HEK293 (cell line): ENCODE measurements around the gene SCYL3.
A peak's percentile ranks its signal among the peaks of the same experiment; 100 is the strongest.

Experiments used
- GLIS2 ChIP-seq: fragments of 450-650 bp; formaldehyde crosslinking; IDR thresholded peaks from 2 replicates; pipeline ENCODE4 v1.5.1; 2016; ENCODE audit warnings: missing biosample characterization, missing genetic modification characterization
- HOXA7 ChIP-seq: sonication (generic); formaldehyde crosslinking; IDR thresholded peaks from 2 replicates; pipeline ENCODE4 v1.8.1; 2022; ENCODE audit warnings: missing genetic modification reagents, borderline replicate concordance
- HOXC10 ChIP-seq: sonication (generic); formaldehyde crosslinking; IDR thresholded peaks from 2 replicates; pipeline ENCODE4 v1.8.1; 2023; ENCODE audit warnings: mild to moderate bottlenecking, missing genetic modification reagents
- KLF1 ChIP-seq: fragments of 450-650 bp; formaldehyde crosslinking; IDR thresholded peaks from 2 replicates; pipeline ENCODE4 v1.5.1; 2016; ENCODE audit warnings: missing biosample characterization, missing genetic modification characterization
- KLF8 ChIP-seq: fragments of 450-650 bp; formaldehyde crosslinking; IDR thresholded peaks from 2 replicates; pipeline ENCODE4 v1.5.1; 2016; ENCODE audit warnings: missing biosample characterization, missing genetic modification characterization
- REST ChIP-seq: fragments of 450-650 bp; formaldehyde crosslinking; IDR thresholded peaks from 2 replicates; pipeline ENCODE4 v1.5.1; 2016; ENCODE audit warnings: missing biosample characterization, missing genetic modification characterization
- TSHZ1 ChIP-seq: fragments of 450-650 bp; formaldehyde crosslinking; IDR thresholded peaks from 2 replicates; pipeline ENCODE4 v1.5.1; 2016; ENCODE audit warnings: missing biosample characterization, missing genetic modification characterization, borderline replicate concordance
- ZBTB21 ChIP-seq: fragments of 450-650 bp; formaldehyde crosslinking; IDR thresholded peaks from 2 replicates; pipeline ENCODE4 v1.5.1; 2017; ENCODE audit warnings: missing biosample characterization, missing genetic modification characterization
- ZBTB8A ChIP-seq: fragments of 450-650 bp; formaldehyde crosslinking; IDR thresholded peaks from 2 replicates; pipeline ENCODE4 v1.5.1; 2016; ENCODE audit warnings: missing biosample characterization, missing genetic modification characterization
- ZFP69B ChIP-seq: fragments of 450-650 bp; formaldehyde crosslinking; IDR thresholded peaks from 2 replicates; pipeline ENCODE4 v1.5.1; 2016; ENCODE audit warnings: missing biosample characterization, missing genetic modification characterization
- ZNF132 ChIP-seq: fragments of 450-650 bp; formaldehyde crosslinking; IDR thresholded peaks from 2 replicates; pipeline ENCODE4 v1.5.1; 2017; ENCODE audit warnings: missing biosample characterization, missing genetic modification characterization, borderline replicate concordance
- ZNF16 ChIP-seq: fragments of 450-650 bp; formaldehyde crosslinking; IDR thresholded peaks from 2 replicates; pipeline ENCODE4 v1.5.1; 2016; ENCODE audit warnings: low read depth, missing biosample characterization, missing genetic modification characterization
- ZNF174 ChIP-seq: fragments of 450-650 bp; formaldehyde crosslinking; IDR thresholded peaks from 2 replicates; pipeline ENCODE4 v1.5.0; 2017; ENCODE audit warnings: missing biosample characterization, mild to moderate bottlenecking, missing genetic modification characterization
- ZNF18 ChIP-seq: fragments of 450-650 bp; formaldehyde crosslinking; IDR thresholded peaks from 2 replicates; pipeline ENCODE4 v1.5.1; 2016; ENCODE audit warnings: missing biosample characterization, missing genetic modification characterization
- ZNF311 ChIP-seq: fragments of 450-650 bp; formaldehyde crosslinking; IDR thresholded peaks from 2 replicates; pipeline ENCODE4 v1.5.1; 2017; ENCODE audit warnings: missing biosample characterization, missing genetic modification characterization, borderline replicate concordance
- ZNF324 ChIP-seq: fragments of 450-650 bp; formaldehyde crosslinking; IDR thresholded peaks from 2 replicates; pipeline ENCODE4 v1.5.1; 2016; ENCODE audit warnings: missing biosample characterization, missing genetic modification characterization
- ZNF37A ChIP-seq: fragments of 450-650 bp; IDR thresholded peaks from 2 replicates; pipeline ENCODE4 v1.5.1; 2018; ENCODE audit warnings: missing biosample characterization, missing genetic modification characterization
- ZNF449 ChIP-seq: fragments of 450-650 bp; formaldehyde crosslinking; IDR thresholded peaks from 2 replicates; pipeline ENCODE4 v1.5.1; 2017; ENCODE audit warnings: missing biosample characterization, mild to moderate bottlenecking, missing genetic modification characterization, moderate library complexity
- ZNF513 ChIP-seq: fragments of 450-650 bp; IDR thresholded peaks from 2 replicates; pipeline ENCODE4 v1.5.1; 2018; ENCODE audit warnings: missing biosample characterization, missing genetic modification characterization
- ZNF561 ChIP-seq: fragments of 450-650 bp; IDR thresholded peaks from 2 replicates; pipeline ENCODE4 v1.5.1; 2018; ENCODE audit warnings: missing biosample characterization, missing genetic modification characterization, borderline replicate concordance
- ZNF596 ChIP-seq: fragments of 450-650 bp; IDR thresholded peaks from 2 replicates; pipeline ENCODE4 v1.5.0; 2018; ENCODE audit warnings: missing biosample characterization, mild to moderate bottlenecking, missing genetic modification characterization, moderate library complexity
- ZNF610 ChIP-seq: fragments of 450-650 bp; formaldehyde crosslinking; IDR thresholded peaks from 2 replicates; pipeline ENCODE4 v1.5.1; 2016; ENCODE audit warnings: missing biosample characterization, missing genetic modification characterization, borderline replicate concordance
- ZNF654 ChIP-seq: fragments of 450-650 bp; formaldehyde crosslinking; IDR thresholded peaks from 2 replicates; pipeline ENCODE4 v1.5.1; 2016; ENCODE audit warnings: low read depth, missing biosample characterization, missing genetic modification characterization
- ZNF660 ChIP-seq: fragments of 450-650 bp; IDR thresholded peaks from 2 replicates; pipeline ENCODE4 v1.5.1; 2018; ENCODE audit warnings: missing biosample characterization, mild to moderate bottlenecking, missing genetic modification characterization
- ZNF664 ChIP-seq: fragments of 450-650 bp; formaldehyde crosslinking; IDR thresholded peaks from 2 replicates; pipeline ENCODE4 v1.5.1; 2016; ENCODE audit warnings: missing biosample characterization, missing genetic modification characterization
- ZNF704 ChIP-seq: fragments of 450-650 bp; formaldehyde crosslinking; IDR thresholded peaks from 2 replicates; pipeline ENCODE4 v1.5.1; 2016; ENCODE audit warnings: missing biosample characterization, missing genetic modification characterization
- ZNF785 ChIP-seq: fragments of 450-650 bp; formaldehyde crosslinking; IDR thresholded peaks from 2 replicates; pipeline ENCODE4 v1.5.1; 2016; ENCODE audit warnings: missing biosample characterization, missing genetic modification characterization

SCYL3 gene

GRCh38 chr1:169933984-169934725 lies 40.5 kb upstream of the SCYL3 start (continued):
- TF ChIP-seq ZBTB21 (tag by site-specific recombination) (no peak), ZNF324 (tag by site-specific recombination) (no peak), ZNF18 (tag by site-specific recombination) (no peak), ZNF660 (no peak), ZNF16 (no peak), ZNF311 (tag by site-specific recombination) (no peak), REST (no peak), ZNF704 (tag by site-specific recombination) (no peak), HOXA7 (CRISPR knock-in tag) (no peak), ZNF174 (no peak), ZNF785 (tag by site-specific recombination) (no peak), ZNF561 (tag by site-specific recombination) (peak; percentile 71), ZNF513 (tag by site-specific recombination) (no peak), ZNF132 (tag by site-specific recombination) (no peak), ZNF449 (tag by site-specific recombination) (0 out of 2 replicates have a peak, but pooled peaks have one; percentile 22), ZNF610 (0 out of 2 replicates have a peak, but pooled peaks have one; percentile 47), ZNF37A (tag by site-specific recombination) (no peak), KLF1 (peak; percentile 72), KLF8 (tag by site-specific recombination) (peak; percentile 77), ZBTB8A (tag by site-specific recombination) (no peak), HOXC10 (CRISPR knock-in tag) (no peak), ZNF654 (tag by site-specific recombination) (peak; percentile 7; the same call in 1 of the 2 replicates), ZFP69B (tag by site-specific recombination) (no peak), GLIS2 (tag by site-specific recombination) (no peak), TSHZ1 (tag by site-specific recombination) (0 out of 2 replicates have a peak, but pooled peaks have one; percentile 33), ZNF596 (tag by site-specific recombination) (0 out of 2 replicates have a peak, but pooled peaks have one; percentile 27), ZNF664 (no peak)
